Hepatocyte (in vitro differentiated cells): ENCODE data around the gene KIAA1958.

Source experiments
- EZH2 ChIP-seq: fragments of 200-600 bp; sonication (generic); IDR thresholded peaks from 2 replicates; pipeline ENCODE4 v1.6.1; 2016; ENCODE audit warnings: antibody characterized with exemption, mild to moderate bottlenecking, borderline replicate concordance
- EZH2phosphoT487 ChIP-seq: fragments of 200-600 bp; sonication (generic); IDR thresholded peaks from one replicate; pipeline ENCODE4 v1.6.1; 2018; ENCODE audit warnings: antibody characterized with exemption, mild to moderate bottlenecking, low read depth, moderate library complexity; ENCODE audit not compliant: unreplicated experiment, severe bottlenecking
- TF ChIP-seq, protein P1 (sequence below): fragments of 200-600 bp; sonication (generic); IDR thresholded peaks from 2 replicates; pipeline ENCODE4 v1.5.1; 2016; ENCODE audit warnings: antibody characterized with exemption, mild to moderate bottlenecking; ENCODE audit not compliant: poor library complexity

DNA sequence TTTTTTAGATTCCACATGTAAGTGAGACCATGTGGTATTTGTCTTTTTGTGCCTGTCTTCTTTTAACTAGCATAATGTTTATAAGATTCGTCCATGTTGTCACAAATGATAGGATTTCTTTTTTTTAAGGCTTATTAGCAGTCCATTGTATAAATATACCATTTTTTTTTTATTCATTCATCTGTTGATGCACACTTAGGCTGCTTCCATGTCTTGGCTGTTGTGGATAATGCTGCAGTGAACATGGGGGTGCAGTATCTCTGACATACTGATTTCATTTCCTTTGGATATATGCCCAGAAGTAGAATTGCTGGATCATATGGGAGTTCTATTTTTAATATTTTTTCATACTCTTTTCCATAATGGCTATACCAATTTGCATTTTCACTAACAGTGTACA lies 48.7 kb downstream of the KIAA1958 start:
- TF ChIP-seq, protein P1, sequence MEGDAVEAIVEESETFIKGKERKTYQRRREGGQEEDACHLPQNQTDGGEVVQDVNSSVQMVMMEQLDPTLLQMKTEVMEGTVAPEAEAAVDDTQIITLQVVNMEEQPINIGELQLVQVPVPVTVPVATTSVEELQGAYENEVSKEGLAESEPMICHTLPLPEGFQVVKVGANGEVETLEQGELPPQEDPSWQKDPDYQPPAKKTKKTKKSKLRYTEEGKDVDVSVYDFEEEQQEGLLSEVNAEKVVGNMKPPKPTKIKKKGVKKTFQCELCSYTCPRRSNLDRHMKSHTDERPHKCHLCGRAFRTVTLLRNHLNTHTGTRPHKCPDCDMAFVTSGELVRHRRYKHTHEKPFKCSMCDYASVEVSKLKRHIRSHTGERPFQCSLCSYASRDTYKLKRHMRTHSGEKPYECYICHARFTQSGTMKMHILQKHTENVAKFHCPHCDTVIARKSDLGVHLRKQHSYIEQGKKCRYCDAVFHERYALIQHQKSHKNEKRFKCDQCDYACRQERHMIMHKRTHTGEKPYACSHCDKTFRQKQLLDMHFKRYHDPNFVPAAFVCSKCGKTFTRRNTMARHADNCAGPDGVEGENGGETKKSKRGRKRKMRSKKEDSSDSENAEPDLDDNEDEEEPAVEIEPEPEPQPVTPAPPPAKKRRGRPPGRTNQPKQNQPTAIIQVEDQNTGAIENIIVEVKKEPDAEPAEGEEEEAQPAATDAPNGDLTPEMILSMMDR = no peak
- no peak for TF ChIP-seq EZH2phosphoT487
- TF ChIP-seq EZH2 = no peak
